ENCODE data around the gene APCDD1L. TPM values are rescaled to one million over a fixed set of nuclear protein-coding genes. Genes with fewer than 3 reads are reported as not detected.

Gene APCDD1L
- total RNA-seq, 1 donor: 16.3 TPM

DNA sequence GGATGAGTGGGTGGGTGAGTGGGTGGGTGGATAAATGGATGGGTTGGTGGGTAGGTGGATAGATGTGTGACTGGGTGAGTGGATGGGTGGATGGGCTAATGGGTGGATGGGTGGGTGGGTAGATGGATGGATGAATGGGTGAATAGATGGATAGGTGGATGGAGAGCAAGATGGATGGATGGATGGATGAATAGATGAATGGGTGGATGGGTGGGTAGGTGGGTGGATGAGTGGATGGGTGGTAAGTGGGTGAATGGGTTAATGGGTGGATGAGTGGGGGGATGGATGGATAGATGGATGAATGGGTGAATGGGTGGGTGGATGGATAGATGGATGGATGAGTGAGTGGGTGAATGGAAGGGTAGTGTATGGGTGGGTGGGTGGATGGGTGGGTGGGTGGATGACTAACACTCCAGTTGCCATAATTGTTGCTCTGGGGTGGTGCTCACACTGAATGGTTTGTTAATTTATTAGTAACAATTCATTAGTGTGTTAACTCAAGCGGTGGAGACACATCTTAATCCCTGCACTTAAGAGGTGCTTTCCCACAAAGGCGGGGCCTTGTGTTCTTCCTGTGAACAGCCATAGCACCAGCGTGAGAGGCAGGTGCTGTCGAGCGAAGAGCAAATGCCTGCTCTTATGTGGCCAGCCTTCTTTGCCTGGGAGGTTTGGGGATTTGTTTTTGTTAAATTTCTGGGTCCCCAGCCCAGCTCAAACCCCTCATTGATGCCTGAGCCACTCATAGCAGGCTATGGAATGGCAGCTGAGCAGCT is 4.9 kb upstream of the APCDD1L start:
- no peak overlapping the region for H3K4me2 ChIP-seq (ENCODE audit: insufficient read depth, low read length)
- no peak for DNase-seq (ENCODE audit: insufficient read length, low spot score, missing footprints)
- TF ChIP-seq, protein P1, sequence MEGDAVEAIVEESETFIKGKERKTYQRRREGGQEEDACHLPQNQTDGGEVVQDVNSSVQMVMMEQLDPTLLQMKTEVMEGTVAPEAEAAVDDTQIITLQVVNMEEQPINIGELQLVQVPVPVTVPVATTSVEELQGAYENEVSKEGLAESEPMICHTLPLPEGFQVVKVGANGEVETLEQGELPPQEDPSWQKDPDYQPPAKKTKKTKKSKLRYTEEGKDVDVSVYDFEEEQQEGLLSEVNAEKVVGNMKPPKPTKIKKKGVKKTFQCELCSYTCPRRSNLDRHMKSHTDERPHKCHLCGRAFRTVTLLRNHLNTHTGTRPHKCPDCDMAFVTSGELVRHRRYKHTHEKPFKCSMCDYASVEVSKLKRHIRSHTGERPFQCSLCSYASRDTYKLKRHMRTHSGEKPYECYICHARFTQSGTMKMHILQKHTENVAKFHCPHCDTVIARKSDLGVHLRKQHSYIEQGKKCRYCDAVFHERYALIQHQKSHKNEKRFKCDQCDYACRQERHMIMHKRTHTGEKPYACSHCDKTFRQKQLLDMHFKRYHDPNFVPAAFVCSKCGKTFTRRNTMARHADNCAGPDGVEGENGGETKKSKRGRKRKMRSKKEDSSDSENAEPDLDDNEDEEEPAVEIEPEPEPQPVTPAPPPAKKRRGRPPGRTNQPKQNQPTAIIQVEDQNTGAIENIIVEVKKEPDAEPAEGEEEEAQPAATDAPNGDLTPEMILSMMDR (IDR thresholded peaks at IDR 0.05; ENCODE audit: extremely low read depth, low read depth, low read length): no peak
- H2AFZ ChIP-seq (ENCODE audit: low read length): no peak overlapping the region
- no peaks in the 10 kb centered on the region for H3K27me3 ChIP-seq (ENCODE audit: insufficient read depth, low read length)
- peaks cover 9% of the 10 kb centered on the region for H4K20me1 ChIP-seq (ENCODE audit: insufficient read depth, low read length)
- H3K27ac ChIP-seq (ENCODE audit: low read depth, low read length): no peak overlapping the region
- H3K4me1 ChIP-seq (ENCODE audit: insufficient read depth, low read length): peaks cover 45% of the 10 kb centered on the region
- no peaks in the 10 kb centered on the region for H3K9me3 ChIP-seq (ENCODE audit: low read depth, low read length)
- H3K79me2 ChIP-seq (ENCODE audit: insufficient read depth, low read length): peaks cover 52% of the 10 kb centered on the region
- no peak overlapping the region for H3K4me3 ChIP-seq (ENCODE audit: insufficient read depth, low read length)
- peaks cover 15% of the 10 kb centered on the region for H3K36me3 ChIP-seq (ENCODE audit: insufficient read depth, low read length)

DNA sequence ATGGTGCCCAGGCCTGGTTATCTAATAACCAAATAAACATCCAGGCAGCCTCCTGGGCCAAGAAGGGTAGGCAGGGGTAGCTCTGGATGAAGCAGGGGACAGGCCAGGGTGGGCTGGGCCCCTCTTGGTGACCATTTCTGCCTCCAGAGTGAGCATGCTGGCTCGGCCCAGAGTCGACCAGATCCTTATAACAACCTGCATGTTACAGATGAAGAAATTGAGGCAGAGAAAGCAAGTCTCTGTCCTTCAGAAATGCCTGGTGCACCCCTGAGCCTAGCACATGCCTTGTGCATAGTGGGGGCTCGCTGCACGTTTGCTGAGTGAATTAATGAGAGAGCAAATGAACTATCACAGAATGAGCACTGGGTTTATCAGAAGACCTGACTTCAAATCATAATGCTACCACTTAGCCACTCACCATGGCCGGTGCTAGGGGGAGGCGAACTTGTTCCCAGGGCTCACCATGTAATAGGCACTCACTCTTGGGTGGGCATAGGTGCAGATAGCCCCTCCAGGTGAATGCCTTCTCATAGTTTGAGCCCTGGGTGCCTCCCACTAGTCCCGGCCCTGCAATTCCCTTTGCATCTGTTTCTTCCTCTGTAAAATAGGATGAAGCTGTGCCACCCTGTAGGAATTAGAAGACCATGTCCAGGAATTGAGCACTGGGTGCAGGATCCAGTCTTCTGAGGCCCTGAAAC is 3.8 kb upstream of the APCDD1L start:
- Histone ChIP-seq H3K36me3 (ENCODE audit: insufficient read depth, low read length) (peaks cover 13% of the 10 kb centered on the region), H3K4me1 (ENCODE audit: insufficient read depth, low read length) (peaks cover 35% of the 10 kb centered on the region), H3K4me2 (ENCODE audit: insufficient read depth, low read length) (peak overlapping the region; percentile 12), H3K27ac (ENCODE audit: low read depth, low read length) (no peak overlapping the region), H4K20me1 (ENCODE audit: insufficient read depth, low read length) (peaks cover 9% of the 10 kb centered on the region), H3K27me3 (ENCODE audit: insufficient read depth, low read length) (no peaks in the 10 kb centered on the region), H3K9me3 (ENCODE audit: low read depth, low read length) (no peaks in the 10 kb centered on the region), H3K4me3 (ENCODE audit: insufficient read depth, low read length) (no peak overlapping the region), H2AFZ (ENCODE audit: low read length) (no peak overlapping the region), H3K79me2 (ENCODE audit: insufficient read depth, low read length) (peaks cover 63% of the 10 kb centered on the region)
- TF ChIP-seq, protein P1 (IDR thresholded peaks at IDR 0.05; ENCODE audit: extremely low read depth, low read depth, low read length): no peak
- DNase-seq (ENCODE audit: insufficient read length, low spot score, missing footprints): no peak

DNA sequence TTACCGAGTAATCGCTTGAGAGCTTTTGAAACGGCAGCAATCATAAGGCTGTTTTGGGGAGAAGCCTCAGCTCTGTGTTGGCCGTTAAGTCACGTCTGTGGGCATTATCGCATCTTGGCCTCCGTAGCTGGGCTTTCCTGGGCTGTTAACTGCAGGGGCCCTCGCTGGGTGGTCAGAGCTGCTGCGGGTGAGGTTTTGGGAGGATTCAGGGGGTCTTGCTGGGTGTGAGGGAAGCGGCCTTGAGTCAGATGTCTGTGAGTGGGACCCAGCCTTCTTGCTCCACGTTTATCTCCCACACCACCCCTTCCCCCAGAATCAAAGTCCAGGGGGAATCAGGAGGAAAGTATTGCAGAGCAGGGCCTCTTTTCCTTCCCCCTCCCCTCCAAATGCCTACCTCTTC is 3.2 kb upstream of the APCDD1L start:
- H3K4me1 ChIP-seq (ENCODE audit: insufficient read depth, low read length): peaks cover 35% of the 10 kb centered on the region
- H3K4me3 ChIP-seq (ENCODE audit: insufficient read depth, low read length): no peak overlapping the region
- no peaks in the 10 kb centered on the region for H3K9me3 ChIP-seq (ENCODE audit: low read depth, low read length)
- no peak for DNase-seq (ENCODE audit: insufficient read length, low spot score, missing footprints)
- no peak overlapping the region for H2AFZ ChIP-seq (ENCODE audit: low read length)
- peaks cover 15% of the 10 kb centered on the region for H4K20me1 ChIP-seq (ENCODE audit: insufficient read depth, low read length)
- TF ChIP-seq, protein P1 (IDR thresholded peaks at IDR 0.05; ENCODE audit: extremely low read depth, low read depth, low read length): no peak
- H3K27ac ChIP-seq (ENCODE audit: low read depth, low read length): no peak overlapping the region
- H3K36me3 ChIP-seq (ENCODE audit: insufficient read depth, low read length): peaks cover 13% of the 10 kb centered on the region
- H3K79me2 ChIP-seq (ENCODE audit: insufficient read depth, low read length): peaks cover 70% of the 10 kb centered on the region
- no peaks in the 10 kb centered on the region for H3K27me3 ChIP-seq (ENCODE audit: insufficient read depth, low read length)
- peak overlapping the region; percentile 96 for H3K4me2 ChIP-seq (ENCODE audit: insufficient read depth, low read length)

Data from osteoblast (primary cell).